NCI-H226 (cell line): ENCODE results near the gene CAPN11.
"Not testable (repeated sequence)": the region's sequence is repeated elsewhere in the genome, so short reads cannot be mapped to it uniquely, and the experiment has no call there.

ENCODE experiments used
- DNase-seq: peaks from one replicate; pipeline ENCODE4 v3.0.0-alpha.2; 2015

CAPN11 gene

DNA sequence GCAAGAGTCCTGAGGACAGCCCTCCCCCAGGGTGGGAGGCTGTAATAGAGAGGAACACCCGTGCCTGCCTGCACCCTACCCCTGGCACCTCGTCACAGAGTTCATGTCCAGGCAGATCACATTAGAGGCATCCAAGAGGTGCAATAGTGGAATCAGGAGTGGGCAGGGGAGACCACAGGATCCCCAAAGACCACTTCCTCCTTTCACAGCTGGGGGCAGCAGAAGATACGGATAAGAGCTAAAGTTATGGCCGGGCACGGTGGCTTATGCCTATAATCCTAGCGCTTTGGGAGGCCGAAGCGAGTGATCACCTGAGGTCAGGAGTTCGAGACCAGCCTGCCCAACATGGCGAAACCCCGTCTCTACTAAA is 1.5 kb upstream of the CAPN11 start:
- DNase-seq, result no peak

DNA sequence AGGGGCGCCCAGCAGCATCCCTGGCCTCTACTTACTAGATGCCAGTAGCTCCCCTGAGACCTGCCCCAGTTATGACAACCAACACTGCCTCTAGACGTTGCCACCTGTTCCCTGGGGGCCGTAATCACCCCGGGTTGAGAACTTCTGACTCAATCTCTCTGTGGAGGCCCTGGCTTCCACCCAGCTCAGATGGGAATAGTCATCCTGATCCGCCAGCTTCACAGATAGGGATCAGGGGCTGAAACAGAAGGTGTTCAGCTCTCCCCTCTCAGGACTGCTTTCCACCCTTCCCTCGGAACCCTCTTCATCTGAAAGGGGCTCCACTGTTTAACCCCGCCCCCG is 3.3 kb downstream of the CAPN11 start:
- peak; percentile 48 for DNase-seq

GRCh38 chr6:44162876-44163625 is 4.4 kb downstream of the CAPN11 start:
- no peak for DNase-seq

- DNase-seq, result no peak
Measured at GRCh38 chr6:44166116-44166515, 7.5 kb downstream of the CAPN11 start.

DNA sequence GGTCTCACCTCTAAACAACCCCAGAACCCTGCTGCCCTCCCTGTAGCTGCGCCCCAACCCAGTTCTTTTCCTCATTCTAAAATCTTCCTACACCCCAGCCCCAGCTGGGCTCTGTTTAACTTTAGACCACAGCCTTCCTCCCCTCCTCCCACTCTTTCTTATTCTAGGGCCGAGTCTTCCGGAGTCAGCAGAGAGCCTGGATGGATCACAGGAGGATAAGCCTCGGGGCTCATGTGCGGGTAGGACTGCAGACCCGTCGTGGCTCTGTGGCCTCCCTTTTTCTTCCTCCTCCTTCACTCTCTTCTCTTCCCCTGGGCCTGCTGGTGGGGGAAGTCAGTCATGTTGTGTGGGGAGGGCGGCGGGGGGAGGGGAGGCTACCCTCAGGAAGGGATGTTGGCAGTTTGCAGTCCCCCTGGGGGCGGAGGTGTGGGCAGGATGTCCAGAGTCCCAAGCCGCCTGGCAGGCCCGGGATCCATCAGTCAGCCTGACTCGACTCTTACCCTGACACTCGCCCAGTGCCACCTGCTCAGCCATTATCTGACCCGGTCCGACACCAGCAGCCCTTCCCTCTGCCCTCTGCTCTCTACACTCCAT is 8.1 kb downstream of the CAPN11 start:
- no peak for DNase-seq

DNA sequence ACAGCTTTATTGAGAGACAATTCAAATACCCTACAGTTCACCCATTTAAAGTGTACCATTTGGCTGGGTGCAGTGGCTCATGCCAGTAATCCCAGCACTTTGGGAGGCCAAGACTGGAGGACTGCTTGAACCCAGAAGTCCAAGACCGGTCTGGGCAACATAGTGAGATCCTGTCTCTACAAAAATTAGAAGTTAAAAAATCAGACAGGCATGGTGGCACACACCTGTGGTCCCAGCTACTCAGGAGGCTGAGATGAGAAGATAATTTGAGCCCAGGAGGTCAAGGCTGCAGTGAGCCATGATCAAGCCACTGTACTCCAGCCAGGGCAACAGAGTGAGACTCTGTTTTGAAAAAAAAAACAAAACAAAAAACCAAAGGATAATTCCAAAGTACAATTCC is 8.9 kb downstream of the CAPN11 start:
- no peak for DNase-seq

- no peak for DNase-seq
Measured at GRCh38 chr6:44169154-44169553, 10.5 kb downstream of the CAPN11 start.

- DNase-seq, result no peak
Measured at GRCh38 chr6:44169886-44170570, 11.4 kb downstream of the CAPN11 start.

- no peak for DNase-seq
Measured at GRCh38 chr6:44171899-44172546, 13.4 kb downstream of the CAPN11 start.

- peak; percentile 72 for DNase-seq
Measured at GRCh38 chr6:44172731-44173500, 14.3 kb downstream of the CAPN11 start.

DNA sequence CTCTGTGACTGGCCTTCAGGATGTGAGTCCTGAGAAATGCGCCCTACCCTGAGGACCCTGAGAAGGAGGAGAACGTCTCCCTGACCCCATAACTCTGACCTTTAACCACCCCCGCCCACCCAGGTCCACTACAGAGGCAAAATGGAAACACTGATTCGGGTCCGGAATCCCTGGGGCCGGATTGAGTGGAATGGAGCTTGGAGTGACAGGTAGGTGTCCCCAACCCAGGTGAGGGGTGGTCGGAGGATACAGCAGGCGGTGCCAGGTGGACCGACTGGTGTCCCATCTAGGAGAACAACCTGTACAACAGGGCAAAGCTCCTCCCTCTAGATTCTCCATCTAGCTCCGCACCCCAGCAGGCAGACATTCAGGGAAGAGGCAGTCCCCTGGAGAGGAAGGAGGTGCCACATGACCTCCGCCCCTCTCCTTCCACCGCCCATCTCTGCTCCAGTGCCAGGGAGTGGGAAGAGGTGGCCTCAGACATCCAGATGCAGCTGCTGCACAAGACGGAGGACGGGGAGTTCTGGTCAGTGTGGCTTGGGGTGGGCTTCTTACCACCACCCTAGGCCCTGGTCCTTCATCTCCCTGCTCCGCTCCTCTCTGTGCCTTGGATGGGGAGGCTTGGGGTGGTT is 17.6 kb downstream of the CAPN11 start:
- DNase-seq, result no peak

- DNase-seq, result no peak
Measured at GRCh38 chr6:44176762-44177509, 18.3 kb downstream of the CAPN11 start.

GRCh38 chr6:44177691-44178423 is 19.2 kb downstream of the CAPN11 start:
- peak; percentile 87 for DNase-seq

DNA sequence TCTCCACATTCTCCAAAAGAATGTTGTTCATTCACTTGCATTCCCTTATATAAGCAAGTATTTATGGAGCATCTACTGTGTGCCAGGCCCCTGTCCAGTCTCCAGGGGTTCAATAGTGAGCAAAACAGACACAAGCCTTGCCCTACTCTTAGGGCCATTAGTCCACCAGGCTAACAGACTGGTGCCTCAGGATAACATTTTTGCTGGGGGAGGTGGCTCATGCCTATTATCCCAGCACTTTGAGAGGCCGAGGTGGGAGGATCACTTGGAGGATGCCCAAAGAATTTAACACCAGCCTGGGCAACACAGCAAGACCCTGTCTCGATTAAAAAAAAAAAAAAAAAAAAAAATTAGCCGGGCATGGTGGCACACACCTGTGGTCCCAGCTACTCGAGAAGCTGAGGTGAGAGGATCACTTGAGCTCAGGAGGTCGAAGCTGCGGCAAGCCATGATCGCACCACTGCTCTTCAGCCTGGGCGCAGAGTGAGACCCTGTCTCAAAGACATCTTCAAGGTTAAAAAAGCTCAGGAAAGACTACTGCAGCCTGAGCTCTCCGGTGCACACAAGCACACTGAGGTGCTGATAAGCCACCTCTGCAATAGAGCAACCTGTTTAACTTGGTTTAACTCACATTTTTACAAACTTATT is 19.9 kb downstream of the CAPN11 start:
- DNase-seq, result no peak

GRCh38 chr6:44179072-44179536 is 20.5 kb downstream of the CAPN11 start:
- DNase-seq, result no peak

DNA sequence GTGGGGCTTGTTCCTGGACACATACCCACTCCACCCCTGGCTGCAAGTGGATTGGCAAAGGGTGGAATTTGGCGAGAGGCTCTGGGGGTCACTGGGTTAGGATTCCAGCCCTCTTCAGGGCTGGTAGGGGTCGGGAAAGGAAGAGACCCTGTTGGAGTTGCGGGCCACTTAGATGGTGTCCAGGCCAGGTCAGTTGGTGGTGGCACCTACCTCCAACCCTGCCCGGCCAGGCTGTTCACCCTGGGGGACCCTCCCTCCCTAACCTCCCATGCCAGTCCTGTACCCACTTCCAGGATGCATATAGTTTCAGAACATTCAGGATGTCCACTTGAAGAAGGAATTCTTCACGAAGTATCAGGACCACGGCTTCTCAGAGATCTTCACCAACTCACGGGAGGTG is 21.0 kb downstream of the CAPN11 start:
- no peak for DNase-seq

DNA sequence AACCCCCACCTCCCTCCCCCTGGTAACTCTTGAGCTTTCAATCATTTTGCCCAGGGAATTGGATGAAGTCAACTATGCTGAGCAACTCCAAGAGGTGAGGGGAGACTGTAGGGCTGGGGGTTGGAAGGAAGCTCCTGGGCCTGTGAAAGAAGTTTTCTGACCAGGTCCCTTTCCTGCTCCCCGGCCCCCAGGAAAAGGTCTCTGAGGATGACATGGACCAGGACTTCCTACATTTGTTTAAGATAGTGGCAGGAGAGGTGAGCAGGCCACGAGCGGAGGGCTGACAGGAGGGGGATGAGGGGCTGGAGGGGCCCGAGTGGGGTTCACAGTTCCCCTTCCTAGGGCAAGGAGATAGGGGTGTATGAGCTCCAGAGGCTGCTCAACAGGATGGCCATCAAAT is 21.8 kb downstream of the CAPN11 start:
- no peak for DNase-seq

DNA sequence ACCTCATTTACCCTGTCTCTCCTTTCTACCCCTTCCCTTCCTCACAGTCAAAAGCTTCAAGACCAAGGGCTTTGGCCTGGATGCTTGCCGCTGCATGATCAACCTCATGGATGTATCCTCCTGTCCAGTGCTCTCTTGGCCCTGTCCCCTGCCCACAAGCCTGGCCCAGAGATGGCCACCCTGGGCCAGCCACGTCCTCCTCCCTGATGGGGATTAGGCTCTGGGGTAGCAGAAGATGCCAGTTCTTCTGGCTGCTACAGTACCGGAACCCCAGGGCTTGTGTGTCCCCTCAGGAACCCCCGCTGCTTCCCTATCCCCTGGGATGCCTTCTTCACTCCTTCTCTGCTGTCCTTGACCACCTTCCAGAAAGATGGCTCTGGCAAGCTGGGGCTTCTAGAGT is 22.3 kb downstream of the CAPN11 start:
- no peak for DNase-seq

GRCh38 chr6:44181784-44182183 is 23.2 kb downstream of the CAPN11 start:
- DNase-seq, result not testable (repeated sequence)

GRCh38 chr6:44182911-44183390 is 24.3 kb downstream of the CAPN11 start:
- no peak for DNase-seq
